ENCODE measurements around the gene RGS10. TPM values are rescaled to one million over a fixed set of nuclear protein-coding genes. Genes with fewer than 3 reads are reported as not detected.

Gene RGS10
- total and polyA plus RNA-seq, 2 experiments from 2014 or later: 16.8 to 26.8 TPM

DNA sequence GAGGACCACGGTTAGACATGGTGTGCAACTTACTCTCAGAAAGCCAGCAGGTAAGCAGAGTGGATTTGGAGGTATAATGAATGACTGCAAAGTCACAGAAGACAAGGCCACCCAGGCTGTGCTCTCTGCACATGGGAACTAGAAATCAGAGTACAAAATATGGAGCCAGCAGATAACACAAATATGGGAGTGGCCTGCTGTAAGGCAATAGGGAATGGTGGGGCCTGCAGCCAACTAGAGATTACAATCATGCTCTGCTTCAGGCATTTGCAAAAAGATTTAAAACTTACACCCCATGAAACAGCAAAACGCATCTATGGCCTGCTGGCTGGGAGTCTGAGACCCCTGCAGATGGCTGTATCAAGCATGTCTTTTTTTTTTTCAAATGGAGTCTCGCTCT, 47.0 kb downstream of the RGS10 start:
- H3K36me3 Mint-ChIP-seq (ENCODE audit: low read depth): no peaks in the 10 kb centered on the region
- H3K27me3 Mint-ChIP-seq (ENCODE audit: insufficient read depth, low read depth, poor library complexity): peaks cover 5% of the 10 kb centered on the region
- Histone ChIP-seq H2AFZ (no peak overlapping the region), H3F3A (replicated peaks; ENCODE audit: low read depth) (no peaks in the 10 kb centered on the region), H3K4me3 (no peak overlapping the region), H3K79me2 (replicated peaks; ENCODE audit: insufficient read depth) (no peaks in the 10 kb centered on the region), H3K36me3 (ENCODE audit: insufficient read depth) (no peaks in the 10 kb centered on the region), H3K27ac (ENCODE audit: low read depth) (no peak overlapping the region), H3K9me2 (ENCODE audit: insufficient read depth) (no peaks in the 10 kb centered on the region), H3K4me2 (no peak overlapping the region), H4K20me1 (replicated peaks; ENCODE audit: insufficient read depth) (no peaks in the 10 kb centered on the region), H3K27me3 (ENCODE audit: insufficient read depth) (no peaks in the 10 kb centered on the region), H3K4me1 (ENCODE audit: insufficient read depth) (0 out of 2 replicates have a peak, but pooled peaks cover 4% of the 10 kb centered on the region)
- no peak overlapping the region for H3K4me3 Mint-ChIP-seq
- no peak for DNase-seq (ENCODE audit: low spot score)
- TF ChIP-seq STAT1 (IDR thresholded peaks at IDR 0.05; ENCODE audit: unreplicated experiment) (no peak), JUNB (IDR thresholded peaks at IDR 0.05; ENCODE audit: unreplicated experiment) (no peak), CREB1 (CRISPR knock-in tag; IDR thresholded peaks at IDR 0.05; ENCODE audit: low read depth) (no peak), ZNF331 (CRISPR knock-in tag; IDR thresholded peaks at IDR 0.05; ENCODE audit: low read depth) (no peak), EZH2phosphoT487 (IDR thresholded peaks at IDR 0.05; ENCODE audit: unreplicated experiment) (no peak), EZH2 (IDR thresholded peaks at IDR 0.05; ENCODE audit: low read depth, unreplicated experiment) (no peak)
- TF ChIP-seq, protein P1, sequence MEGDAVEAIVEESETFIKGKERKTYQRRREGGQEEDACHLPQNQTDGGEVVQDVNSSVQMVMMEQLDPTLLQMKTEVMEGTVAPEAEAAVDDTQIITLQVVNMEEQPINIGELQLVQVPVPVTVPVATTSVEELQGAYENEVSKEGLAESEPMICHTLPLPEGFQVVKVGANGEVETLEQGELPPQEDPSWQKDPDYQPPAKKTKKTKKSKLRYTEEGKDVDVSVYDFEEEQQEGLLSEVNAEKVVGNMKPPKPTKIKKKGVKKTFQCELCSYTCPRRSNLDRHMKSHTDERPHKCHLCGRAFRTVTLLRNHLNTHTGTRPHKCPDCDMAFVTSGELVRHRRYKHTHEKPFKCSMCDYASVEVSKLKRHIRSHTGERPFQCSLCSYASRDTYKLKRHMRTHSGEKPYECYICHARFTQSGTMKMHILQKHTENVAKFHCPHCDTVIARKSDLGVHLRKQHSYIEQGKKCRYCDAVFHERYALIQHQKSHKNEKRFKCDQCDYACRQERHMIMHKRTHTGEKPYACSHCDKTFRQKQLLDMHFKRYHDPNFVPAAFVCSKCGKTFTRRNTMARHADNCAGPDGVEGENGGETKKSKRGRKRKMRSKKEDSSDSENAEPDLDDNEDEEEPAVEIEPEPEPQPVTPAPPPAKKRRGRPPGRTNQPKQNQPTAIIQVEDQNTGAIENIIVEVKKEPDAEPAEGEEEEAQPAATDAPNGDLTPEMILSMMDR (conservative IDR thresholded peaks at IDR 0.05; ENCODE audit: low read depth in 2 of 2): no peak
- TF ChIP-seq, protein P2, sequence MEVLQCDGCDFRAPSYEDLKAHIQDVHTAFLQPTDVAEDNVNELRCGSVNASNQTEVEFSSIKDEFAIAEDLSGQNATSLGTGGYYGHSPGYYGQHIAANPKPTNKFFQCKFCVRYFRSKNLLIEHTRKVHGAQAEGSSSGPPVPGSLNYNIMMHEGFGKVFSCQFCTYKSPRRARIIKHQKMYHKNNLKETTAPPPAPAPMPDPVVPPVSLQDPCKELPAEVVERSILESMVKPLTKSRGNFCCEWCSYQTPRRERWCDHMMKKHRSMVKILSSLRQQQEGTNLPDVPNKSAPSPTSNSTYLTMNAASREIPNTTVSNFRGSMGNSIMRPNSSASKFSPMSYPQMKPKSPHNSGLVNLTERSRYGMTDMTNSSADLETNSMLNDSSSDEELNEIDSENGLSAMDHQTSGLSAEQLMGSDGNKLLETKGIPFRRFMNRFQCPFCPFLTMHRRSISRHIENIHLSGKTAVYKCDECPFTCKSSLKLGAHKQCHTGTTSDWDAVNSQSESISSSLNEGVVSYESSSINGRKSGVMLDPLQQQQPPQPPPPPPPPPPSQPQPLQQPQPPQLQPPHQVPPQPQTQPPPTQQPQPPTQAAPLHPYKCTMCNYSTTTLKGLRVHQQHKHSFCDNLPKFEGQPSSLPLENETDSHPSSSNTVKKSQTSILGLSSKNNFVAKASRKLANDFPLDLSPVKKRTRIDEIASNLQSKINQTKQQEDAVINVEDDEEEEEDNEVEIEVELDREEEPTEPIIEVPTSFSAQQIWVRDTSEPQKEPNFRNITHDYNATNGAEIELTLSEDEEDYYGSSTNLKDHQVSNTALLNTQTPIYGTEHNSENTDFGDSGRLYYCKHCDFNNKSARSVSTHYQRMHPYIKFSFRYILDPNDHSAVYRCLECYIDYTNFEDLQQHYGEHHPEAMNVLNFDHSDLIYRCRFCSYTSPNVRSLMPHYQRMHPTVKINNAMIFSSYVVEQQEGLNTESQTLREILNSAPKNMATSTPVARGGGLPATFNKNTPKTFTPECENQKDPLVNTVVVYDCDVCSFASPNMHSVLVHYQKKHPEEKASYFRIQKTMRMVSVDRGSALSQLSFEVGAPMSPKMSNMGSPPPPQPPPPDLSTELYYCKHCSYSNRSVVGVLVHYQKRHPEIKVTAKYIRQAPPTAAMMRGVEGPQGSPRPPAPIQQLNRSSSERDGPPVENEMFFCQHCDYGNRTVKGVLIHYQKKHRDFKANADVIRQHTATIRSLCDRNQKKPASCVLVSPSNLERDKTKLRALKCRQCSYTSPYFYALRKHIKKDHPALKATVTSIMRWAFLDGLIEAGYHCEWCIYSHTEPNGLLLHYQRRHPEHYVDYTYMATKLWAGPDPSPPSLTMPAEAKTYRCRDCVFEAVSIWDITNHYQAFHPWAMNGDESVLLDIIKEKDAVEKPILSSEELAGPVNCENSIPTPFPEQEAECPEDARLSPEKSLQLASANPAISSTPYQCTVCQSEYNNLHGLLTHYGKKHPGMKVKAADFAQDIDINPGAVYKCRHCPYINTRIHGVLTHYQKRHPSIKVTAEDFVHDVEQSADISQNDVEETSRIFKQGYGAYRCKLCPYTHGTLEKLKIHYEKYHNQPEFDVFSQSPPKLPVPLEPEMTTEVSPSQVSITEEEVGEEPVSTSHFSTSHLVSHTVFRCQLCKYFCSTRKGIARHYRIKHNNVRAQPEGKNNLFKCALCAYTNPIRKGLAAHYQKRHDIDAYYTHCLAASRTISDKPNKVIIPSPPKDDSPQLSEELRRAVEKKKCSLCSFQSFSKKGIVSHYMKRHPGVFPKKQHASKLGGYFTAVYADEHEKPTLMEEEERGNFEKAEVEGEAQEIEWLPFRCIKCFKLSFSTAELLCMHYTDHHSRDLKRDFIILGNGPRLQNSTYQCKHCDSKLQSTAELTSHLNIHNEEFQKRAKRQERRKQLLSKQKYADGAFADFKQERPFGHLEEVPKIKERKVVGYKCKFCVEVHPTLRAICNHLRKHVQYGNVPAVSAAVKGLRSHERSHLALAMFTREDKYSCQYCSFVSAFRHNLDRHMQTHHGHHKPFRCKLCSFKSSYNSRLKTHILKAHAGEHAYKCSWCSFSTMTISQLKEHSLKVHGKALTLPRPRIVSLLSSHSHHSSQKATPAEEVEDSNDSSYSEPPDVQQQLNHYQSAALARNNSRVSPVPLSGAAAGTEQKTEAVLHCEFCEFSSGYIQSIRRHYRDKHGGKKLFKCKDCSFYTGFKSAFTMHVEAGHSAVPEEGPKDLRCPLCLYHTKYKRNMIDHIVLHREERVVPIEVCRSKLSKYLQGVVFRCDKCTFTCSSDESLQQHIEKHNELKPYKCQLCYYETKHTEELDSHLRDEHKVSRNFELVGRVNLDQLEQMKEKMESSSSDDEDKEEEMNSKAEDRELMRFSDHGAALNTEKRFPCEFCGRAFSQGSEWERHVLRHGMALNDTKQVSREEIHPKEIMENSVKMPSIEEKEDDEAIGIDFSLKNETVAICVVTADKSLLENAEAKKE (CRISPR knock-in tag; IDR thresholded peaks at IDR 0.05): no peak
- TF ChIP-seq, protein P3, sequence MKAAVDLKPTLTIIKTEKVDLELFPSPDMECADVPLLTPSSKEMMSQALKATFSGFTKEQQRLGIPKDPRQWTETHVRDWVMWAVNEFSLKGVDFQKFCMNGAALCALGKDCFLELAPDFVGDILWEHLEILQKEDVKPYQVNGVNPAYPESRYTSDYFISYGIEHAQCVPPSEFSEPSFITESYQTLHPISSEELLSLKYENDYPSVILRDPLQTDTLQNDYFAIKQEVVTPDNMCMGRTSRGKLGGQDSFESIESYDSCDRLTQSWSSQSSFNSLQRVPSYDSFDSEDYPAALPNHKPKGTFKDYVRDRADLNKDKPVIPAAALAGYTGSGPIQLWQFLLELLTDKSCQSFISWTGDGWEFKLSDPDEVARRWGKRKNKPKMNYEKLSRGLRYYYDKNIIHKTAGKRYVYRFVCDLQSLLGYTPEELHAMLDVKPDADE (IDR thresholded peaks at IDR 0.05): no peak
- TF ChIP-seq, protein P4, sequence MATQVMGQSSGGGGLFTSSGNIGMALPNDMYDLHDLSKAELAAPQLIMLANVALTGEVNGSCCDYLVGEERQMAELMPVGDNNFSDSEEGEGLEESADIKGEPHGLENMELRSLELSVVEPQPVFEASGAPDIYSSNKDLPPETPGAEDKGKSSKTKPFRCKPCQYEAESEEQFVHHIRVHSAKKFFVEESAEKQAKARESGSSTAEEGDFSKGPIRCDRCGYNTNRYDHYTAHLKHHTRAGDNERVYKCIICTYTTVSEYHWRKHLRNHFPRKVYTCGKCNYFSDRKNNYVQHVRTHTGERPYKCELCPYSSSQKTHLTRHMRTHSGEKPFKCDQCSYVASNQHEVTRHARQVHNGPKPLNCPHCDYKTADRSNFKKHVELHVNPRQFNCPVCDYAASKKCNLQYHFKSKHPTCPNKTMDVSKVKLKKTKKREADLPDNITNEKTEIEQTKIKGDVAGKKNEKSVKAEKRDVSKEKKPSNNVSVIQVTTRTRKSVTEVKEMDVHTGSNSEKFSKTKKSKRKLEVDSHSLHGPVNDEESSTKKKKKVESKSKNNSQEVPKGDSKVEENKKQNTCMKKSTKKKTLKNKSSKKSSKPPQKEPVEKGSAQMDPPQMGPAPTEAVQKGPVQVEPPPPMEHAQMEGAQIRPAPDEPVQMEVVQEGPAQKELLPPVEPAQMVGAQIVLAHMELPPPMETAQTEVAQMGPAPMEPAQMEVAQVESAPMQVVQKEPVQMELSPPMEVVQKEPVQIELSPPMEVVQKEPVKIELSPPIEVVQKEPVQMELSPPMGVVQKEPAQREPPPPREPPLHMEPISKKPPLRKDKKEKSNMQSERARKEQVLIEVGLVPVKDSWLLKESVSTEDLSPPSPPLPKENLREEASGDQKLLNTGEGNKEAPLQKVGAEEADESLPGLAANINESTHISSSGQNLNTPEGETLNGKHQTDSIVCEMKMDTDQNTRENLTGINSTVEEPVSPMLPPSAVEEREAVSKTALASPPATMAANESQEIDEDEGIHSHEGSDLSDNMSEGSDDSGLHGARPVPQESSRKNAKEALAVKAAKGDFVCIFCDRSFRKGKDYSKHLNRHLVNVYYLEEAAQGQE (IDR thresholded peaks at IDR 0.05; ENCODE audit: unreplicated experiment): no peak
- no peak for ATAC-seq
- peaks cover 8% of the 10 kb centered on the region for H3K4me1 Mint-ChIP-seq
- H3K9me3 Mint-ChIP-seq: no peaks in the 10 kb centered on the region
- no peak overlapping the region for H3K27ac Mint-ChIP-seq
